NCI-H524 (cell line): Measurements from ENCODE around the gene UFM1.
"Not testable (repeated sequence)": the region's sequence is repeated elsewhere in the genome, so short reads cannot be mapped to it uniquely, and the experiment has no call there.

Experiments
- DNase-seq, 2 experiments: peaks; one replicate each; lab custom pipeline; 2025; lab: John Stamatoyannopoulos, UW

Gene UFM1

DNA sequence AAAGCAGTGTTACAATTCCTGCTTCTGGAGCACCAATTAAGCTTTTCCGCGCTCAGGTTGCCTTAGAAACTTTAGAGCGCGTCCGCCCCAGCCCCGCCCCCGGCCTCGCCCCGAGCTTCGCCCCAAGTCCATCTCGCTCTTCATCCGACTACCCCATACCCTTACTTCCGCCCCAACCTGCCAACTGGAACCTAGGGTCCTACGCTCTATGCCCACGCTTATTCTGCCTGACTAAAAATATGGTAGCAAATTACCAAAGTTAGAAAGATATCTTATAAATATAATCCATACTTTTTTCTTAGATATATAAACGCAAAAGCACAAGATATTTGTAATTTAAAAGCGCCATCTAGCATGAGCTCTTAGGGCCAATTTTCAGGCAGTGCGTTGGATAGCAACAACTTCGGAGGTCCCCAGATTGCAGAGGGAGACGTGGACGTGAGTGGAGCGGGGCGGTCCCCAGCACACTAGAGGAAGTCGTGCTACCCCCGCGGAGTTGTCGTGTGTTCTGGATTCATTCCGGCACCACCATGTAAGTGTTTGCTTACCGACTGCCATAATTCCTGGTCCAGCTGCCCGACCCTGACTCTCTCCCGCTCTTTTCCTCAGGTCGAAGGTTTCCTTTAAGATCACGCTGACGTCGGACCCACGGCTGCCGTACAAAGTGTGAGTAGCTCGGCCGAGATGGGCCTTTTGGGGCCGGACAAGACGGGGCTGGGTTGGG, at the start of gene UFM1:
Gene UFM1, plus strand, starts transcription at position 462 of the 724 bp plus-strand sequence. Its CDS starts 69 bp downstream, at position 531.
- peak; percentile 90 for DNase-seq

DNA sequence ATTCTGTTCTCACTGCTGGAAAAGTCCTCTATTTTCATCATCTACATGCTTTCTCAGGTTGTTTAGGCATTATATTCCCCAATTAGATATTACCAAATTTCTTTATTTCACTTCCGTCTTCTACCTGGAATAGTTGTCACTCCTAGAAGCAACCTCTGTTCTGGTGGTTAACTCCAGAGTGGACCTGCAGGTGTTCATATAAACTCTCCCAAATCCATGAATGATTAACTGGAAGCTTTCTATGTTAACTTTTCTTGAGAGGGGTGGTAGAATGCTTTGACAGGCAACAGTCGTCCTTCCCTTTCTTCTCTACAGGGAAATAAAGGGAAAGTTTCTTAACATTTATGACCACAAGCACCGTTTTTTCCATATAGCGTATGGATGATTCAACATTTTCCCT, 48.4 kb upstream of the UFM1 start:
- no peak for DNase-seq

DNA sequence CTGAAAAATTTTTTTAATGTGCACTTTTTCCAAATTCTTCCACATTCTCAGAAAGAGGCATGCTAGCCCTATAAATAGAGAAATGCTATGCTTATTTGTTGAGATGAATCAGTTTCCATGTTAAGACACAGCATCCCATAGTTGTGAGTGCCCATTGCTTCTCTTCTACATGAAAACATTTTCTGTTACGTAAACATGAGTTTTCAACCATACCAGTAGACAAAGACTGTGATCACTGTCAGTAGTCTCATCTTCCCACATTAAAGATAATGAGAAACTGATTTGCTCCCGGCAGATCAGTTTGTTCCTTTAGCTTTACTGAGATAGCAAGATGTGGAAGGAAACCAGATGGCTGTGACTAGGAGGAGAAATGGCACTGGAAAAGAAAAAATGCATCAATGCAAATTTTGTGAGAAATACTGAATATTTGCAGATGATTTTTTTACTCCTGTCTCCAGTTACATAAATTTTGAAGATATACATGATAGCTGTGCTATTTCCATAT, 45.8 kb upstream of the UFM1 start:
- DNase-seq: no peak

- DNase-seq: no peak
These were observed 40.9 kb upstream of the UFM1 start for GRCh38 chr13:38308736-38309135.

- DNase-seq: no peak
These were observed 40.3 kb upstream of the UFM1 start for GRCh38 chr13:38309397-38309796.

- not testable (repeated sequence) for DNase-seq
These were observed 38.5 kb upstream of the UFM1 start for GRCh38 chr13:38311175-38311574.

DNA sequence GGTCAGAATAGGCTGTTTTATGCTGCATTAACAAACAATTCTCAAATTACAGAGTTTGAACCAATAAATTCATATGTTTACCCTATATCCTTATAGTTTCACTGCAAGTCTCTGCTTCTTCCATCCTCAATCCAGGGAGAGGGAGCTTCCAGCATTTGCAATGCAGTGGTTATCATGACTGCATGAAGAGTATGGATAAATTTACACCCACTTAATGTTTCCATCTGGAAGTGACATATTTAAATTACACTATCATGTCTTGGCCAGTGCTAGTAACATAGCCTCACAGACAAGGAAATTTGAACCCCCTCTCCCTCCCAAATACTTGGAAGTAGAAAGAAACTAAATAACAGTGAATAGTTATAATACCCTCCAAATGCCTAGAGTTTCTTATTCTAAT, 33.5 kb upstream of the UFM1 start:
- DNase-seq: peak in 1 of 2 experiments; percentile 6

GRCh38 chr13:38321654-38322053, 28.0 kb upstream of the UFM1 start:
- no peak for DNase-seq

DNA sequence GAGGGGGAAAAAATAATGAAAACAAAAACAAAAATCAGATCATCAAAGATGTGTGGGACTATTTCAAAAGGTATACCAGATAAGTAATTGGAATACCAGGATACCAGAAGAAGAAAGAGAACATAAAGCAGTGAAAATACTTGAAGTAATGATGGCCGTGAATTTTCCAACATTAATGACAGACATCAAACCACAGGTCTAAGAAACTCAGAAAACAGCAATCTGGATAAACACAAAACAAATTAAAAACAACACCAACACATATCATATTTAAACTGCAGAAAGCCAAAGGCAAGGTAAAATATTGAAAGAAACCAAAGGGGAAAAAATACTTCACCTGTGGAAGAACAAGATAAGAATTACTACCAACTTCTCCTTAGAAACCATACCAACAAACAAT, 24.2 kb upstream of the UFM1 start:
- DNase-seq: no peak

DNA sequence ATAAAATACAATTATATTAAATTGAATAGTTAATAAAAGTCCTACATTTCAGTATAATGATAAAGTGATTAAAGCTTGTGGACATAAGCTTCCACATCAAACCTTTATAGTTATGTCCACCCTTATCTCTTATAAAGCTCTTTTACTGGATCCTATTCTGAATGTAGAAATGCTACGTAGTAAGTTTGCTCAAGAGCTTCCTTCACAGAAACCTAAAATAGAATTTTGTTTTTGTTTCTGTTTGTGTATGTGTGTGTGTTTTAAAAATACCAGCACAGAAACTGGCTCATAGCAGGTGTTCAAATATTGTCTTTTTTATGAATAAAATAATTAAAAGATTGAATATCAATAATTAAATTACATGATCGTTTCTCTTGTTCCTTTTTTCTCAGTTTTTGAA, 21.0 kb upstream of the UFM1 start:
- DNase-seq: no peak

GRCh38 chr13:38334845-38335244, 14.8 kb upstream of the UFM1 start:
- no peak for DNase-seq

DNA sequence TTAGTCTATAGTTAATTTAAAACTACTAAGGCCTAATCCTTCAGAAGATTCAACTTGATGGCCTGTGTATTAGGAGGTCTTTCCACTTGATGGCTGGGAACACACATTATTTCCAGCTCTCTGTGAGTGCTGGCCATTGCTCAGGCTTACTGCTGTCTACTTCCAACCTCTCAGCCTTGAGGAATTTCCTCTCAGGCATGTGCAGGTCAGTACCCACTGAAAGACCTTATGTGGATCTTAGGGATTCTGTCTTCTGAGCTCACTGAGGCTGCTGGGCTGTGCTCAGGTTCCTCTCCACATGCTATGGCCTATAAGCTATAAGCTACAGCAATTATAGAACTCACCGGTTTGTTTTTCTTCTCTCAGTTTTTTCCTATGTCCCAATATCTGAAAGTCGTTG, 11.6 kb upstream of the UFM1 start:
- no peak for DNase-seq

DNA sequence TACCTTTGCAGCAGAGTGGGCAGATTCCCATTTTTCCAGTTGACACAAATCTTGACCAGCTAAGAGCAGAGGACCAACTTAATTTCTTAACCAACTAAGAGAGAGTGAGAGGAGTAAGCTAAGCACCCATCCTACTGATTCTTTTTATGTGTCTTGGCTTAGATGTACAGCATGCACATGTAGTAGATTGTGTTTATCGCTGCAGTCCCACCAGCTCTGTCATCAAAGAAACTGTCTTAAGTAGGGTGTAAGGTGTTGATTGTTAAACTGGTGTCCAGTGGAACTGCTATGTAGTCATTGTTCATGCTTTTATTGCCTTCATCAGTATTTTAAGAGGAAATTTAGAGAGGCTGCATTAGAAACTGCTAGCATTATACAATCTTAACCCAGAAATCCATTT, 9.0 kb upstream of the UFM1 start:
- DNase-seq: no peak

DNA sequence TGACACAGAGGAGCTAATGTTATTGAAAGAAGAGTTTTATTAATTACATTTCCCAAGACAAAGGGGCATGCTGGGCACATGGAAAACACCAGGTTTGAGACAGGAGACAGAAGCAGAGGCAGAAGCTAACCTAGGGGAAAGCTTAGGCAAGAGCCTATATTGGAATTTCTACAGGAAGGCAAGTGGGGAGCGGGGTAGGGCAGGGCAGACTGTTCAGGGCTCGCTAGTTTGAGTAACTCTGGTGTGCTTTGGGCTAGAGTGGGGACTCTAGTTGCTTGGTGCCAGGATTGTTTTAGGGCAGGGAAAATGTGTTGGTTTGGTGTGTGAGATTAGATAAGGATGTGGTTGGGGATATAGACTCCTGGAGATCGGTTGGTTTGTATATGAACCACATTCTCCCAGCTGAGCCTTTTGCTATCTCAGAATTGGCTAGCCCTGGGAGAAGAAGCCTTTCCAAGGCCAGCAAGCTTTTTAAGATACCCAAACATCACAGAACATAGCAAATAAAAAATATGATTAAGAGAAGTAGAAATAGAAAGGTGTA, 8.4 kb upstream of the UFM1 start:
- DNase-seq: no peak

DNA sequence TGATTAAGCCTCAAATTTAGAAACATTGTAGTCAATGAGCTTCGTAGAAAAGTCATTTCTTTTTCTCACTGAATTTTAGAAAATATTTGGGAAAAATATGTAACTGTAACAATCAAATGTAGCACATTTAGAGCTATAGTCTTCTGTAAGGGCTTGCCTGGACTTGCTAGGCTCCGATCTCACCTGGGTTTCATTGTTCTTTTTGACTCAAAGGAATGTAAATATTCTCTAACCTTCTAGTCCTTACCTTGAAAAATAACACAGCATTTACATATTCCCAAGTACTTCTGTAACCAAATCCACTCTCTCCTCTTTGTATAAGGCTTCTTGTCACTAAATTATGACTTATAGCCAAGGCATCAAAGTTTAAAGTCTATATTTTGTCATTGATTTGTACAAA, 2.9 kb upstream of the UFM1 start:
- DNase-seq: no peak

- DNase-seq: peak in 1 of 2 experiments; percentile 40
These were observed 726 bp upstream of the UFM1 start for GRCh38 chr13:38348861-38349389.

GRCh38 chr13:38350114-38350617, 515 bp downstream of the UFM1 start:
- peak; percentile 57 to 73 for DNase-seq

DNA sequence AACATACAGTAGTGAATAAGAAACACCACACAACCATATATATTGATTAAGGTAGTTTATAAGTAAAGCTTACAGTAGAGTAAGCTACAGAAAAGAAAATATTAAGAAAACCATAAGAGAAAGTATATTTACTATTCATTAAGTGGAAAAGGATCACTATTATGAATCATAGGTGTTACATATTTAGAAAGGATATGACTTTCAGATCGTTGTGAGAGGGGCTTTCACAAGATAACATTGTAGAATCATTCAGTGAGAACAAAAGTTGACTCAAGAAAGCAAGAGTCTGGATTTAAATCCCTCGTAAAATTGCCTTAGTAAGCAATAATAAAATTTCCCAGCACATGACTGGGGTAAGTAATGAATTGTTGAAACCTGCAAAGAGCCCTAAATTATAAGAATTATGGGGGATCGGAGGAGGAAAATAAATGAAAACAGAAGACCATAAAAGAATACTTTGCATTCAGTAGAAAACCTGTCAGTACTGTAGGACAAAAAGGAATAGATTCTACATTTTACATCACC, 6.0 kb downstream of the UFM1 start:
- no peak for DNase-seq

- DNase-seq: no peak
These were observed 9.0 kb downstream of the UFM1 start for GRCh38 chr13:38358684-38359083.

DNA sequence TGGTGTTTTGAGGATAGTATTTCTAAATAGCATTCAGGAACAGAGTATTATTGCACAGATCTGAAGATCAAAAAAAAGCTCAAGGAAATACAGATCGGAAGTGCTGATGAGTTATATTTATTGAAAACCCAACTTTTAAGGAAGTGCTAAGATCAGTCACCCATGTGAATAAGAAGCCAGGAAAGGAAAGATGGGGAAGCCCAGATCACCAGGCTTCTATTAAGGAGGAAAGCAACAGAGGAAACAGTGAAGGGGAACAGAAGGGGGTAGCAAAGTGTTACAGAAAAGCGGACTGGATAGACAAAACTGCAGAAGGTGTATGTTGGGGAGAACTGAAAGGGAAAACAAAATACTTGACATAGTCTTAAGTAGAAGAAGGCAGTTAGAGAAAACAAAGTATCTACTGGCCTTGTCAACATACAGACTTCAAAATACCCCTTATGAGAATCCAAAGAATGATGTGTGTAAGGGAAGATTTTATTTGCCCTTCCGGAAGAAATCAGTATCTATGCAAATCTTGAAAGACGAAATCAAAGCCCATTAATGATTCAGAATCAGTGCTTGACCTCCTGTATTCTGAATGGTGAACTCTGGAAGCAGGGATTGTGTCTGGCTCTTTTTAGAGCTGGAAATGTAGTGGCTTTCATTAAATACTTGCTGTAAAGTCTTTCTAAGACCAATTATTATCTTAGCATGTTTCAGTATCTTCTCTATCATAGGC, 12.1 kb downstream of the UFM1 start:
- no peak for DNase-seq

DNA sequence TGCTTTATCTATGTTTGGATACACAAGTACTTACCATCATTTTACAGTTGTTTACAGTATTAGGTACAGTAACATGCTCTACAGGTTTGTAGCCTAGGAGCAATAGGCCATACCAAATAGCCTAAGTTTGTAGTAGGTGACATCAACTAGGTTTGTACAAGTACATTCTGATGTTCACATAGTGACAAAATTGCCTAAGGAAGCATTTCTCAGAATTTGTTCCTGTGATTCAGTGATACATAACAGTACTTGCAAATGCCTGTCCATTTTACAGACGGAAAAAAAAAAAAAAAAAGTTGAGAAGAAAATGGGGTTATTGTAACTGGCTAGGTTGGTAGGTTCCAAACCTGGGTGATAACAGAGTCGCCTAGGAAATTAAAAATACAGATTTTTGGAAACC, 13.6 kb downstream of the UFM1 start:
- DNase-seq: no peak

GRCh38 chr13:38363746-38364145, 14.1 kb downstream of the UFM1 start:
- DNase-seq: not testable (repeated sequence)
